ENCODE results near the gene HS3ST3A1. TPM values are rescaled to one million over a fixed set of nuclear protein-coding genes. Genes with fewer than 3 reads are reported as not detected.

Gene HS3ST3A1
- total and polyA plus RNA-seq, 2 of the 8 experiments (the other 6 are each of a cell fraction or from before 2014, with no cell fraction given) = 5.4 to 5.7 TPM

GRCh38 chr17:13575922-13576419 lies 25.8 kb downstream of the HS3ST3A1 start (continued):
- TF ChIP-seq ATF2 (IDR thresholded peaks at IDR 0.05; ENCODE audit: low read length) (no peak; the same call in 1 of the 2 replicates), RNF2 (IDR thresholded peaks at IDR 0.05; ENCODE audit: borderline replicate concordance, low read depth, low read length, missing control alignments, poor library complexity, severe bottlenecking) (no peak), TAF7 (optimal IDR thresholded peaks at IDR 0.05; ENCODE audit: borderline replicate concordance, low read depth, low read length) (no peak), POLR2A (IDR thresholded peaks at IDR 0.05; ENCODE audit: control extremely low read depth in 1 of 2, low read depth in 2 of 2, low read length in 2 of 2) (no peak), MAFK (IDR thresholded peaks at IDR 0.05; ENCODE audit: low read depth, low read length) (no peak), NRF1 (IDR thresholded peaks at IDR 0.05; ENCODE audit: low read depth, low read length) (no peak), JUND (IDR thresholded peaks at IDR 0.05; ENCODE audit: low read length) (no peak), ZNF274 (IDR thresholded peaks at IDR 0.05; ENCODE audit: borderline replicate concordance, extremely low read depth, low read length) (no peak), GABPA (IDR thresholded peaks at IDR 0.05; ENCODE audit: borderline replicate concordance, insufficient read depth, low read length) (no peak), CHD1 (IDR thresholded peaks at IDR 0.05; ENCODE audit: low read depth, low read length) (no peak), CBX8 (IDR thresholded peaks at IDR 0.05; ENCODE audit: borderline replicate concordance, low read depth, low read length) (no peak), BRCA1 (IDR thresholded peaks at IDR 0.05; ENCODE audit: low read depth, low read length) (no peak), SUZ12 (IDR thresholded peaks at IDR 0.05; ENCODE audit: low read length) (no peak), CEBPB (IDR thresholded peaks at IDR 0.05; ENCODE audit: low read depth, low read length) (peak; percentile 93), EP300 (IDR thresholded peaks at IDR 0.05; ENCODE audit: borderline replicate concordance in 1 of 2, low read depth in 2 of 2, low read length in 2 of 2) (peak in 1 of 2 experiments; percentile 67; a peak in 1 of 3 replicates), TEAD4 (IDR thresholded peaks at IDR 0.05; ENCODE audit: low read depth, low read length) (peak; percentile 53; the same call in 1 of the 2 replicates), KDM1A (IDR thresholded peaks at IDR 0.05; ENCODE audit: borderline replicate concordance, low read length) (0 out of 2 replicates have a peak, but pooled peaks have one; percentile 13), CREB1 (IDR thresholded peaks at IDR 0.05) (no peak), MAX (IDR thresholded peaks at IDR 0.05) (peak; percentile 84), EZH2 (IDR thresholded peaks at IDR 0.05; ENCODE audit: low read depth, low read length, severe bottlenecking) (no peak), RXRA (IDR thresholded peaks at IDR 0.05; ENCODE audit: insufficient read depth, low read depth, low read length) (no peak)
